Endothelial cell of umbilical vein (primary cell): ENCODE measurements around the gene DMTF1. TPM values are rescaled to one million over a fixed set of nuclear protein-coding genes. Genes with fewer than 3 reads are reported as not detected.

ENCODE experiments used
- BruUV-seq: library from RNA; stranded (reverse); fragments of 400-500 nt; replicated peaks from 2 replicates; lab custom pipeline; 2021; lab: Mats Ljungman, UMichigan
- CTCF ChIA-PET: fragments of 300-600, 350-600 bp; sonication (Branson Sonifier 250); formaldehyde crosslinking; loops from one replicate; lab custom pipeline; 2021; ENCODE audit warnings: antibody characterized with exemption, inconsistent platforms; lab: Charles Lee
- POLR2A ChIA-PET: fragments of 300-600, 350-600 bp; sonication (Branson Sonifier 250); formaldehyde crosslinking; loops from one replicate; lab custom pipeline; 2021; ENCODE audit warnings: antibody characterized with exemption, inconsistent platforms; lab: Charles Lee
- DNase-seq: peaks from one replicate; pipeline ENCODE4 v3.0.0-alpha.2; 2011; ENCODE audit warnings: low read depth, low spot score
- FAIRE-seq: peaks from 2 replicates; lab custom pipeline; 2011; peaks lifted over from hg19 to GRCh38; lab: Jason Lieb, UNC
- H2AFZ ChIP-seq: 2 replicates; pipeline ENCODE4 v1.6.0; 2012; ENCODE audit warnings: low read depth, low read length, control low read depth, inconsistent platforms
- H3K27ac ChIP-seq: 2 replicates; pipeline ENCODE4 v1.5.1; 2011; ENCODE audit warnings: low read depth, mild to moderate bottlenecking, control low read depth, low read length, moderate library complexity; ENCODE audit not compliant: insufficient read depth
- H3K27me3 ChIP-seq, 2 experiments: 2 replicates each; pipeline versions ENCODE4 v1.6.0 to v1.6.1; 2011; ENCODE audit warnings: low read length in 2 of 2, mixed read lengths in 1 of 2; ENCODE audit not compliant: control insufficient read depth in 2 of 2, insufficient read depth in 2 of 2
- H3K36me3 ChIP-seq, 2 experiments: 2 replicates in 1 of 2; 3 replicates in 1 of 2; pipeline ENCODE4 v1.5.1; 2011; ENCODE audit warnings: low read length in 2 of 2, mild to moderate bottlenecking in 1 of 2, moderate library complexity in 1 of 2; ENCODE audit not compliant: control insufficient read depth in 2 of 2, insufficient read depth in 2 of 2; ENCODE audit errors: extremely low read depth in 1 of 2
- H3K4me1 ChIP-seq: 3 replicates; pipeline ENCODE4 v1.5.1; 2011; ENCODE audit warnings: mild to moderate bottlenecking, low read length; ENCODE audit not compliant: control insufficient read depth, insufficient read depth; ENCODE audit errors: extremely low read depth
- H3K4me2 ChIP-seq: 2 replicates; pipeline ENCODE4 v1.6.1; 2011; ENCODE audit warnings: low read length, control low read depth, mixed read lengths; ENCODE audit not compliant: insufficient read depth
- H3K4me3 ChIP-seq, 3 experiments: fragments of 200-600 bp in 1 of 3; sonication (generic), shearing (Covaris generic) in 1 of 3; replicated peaks in 1 of 3; 2 replicates each; pipeline ENCODE4 v1.5.1; 2011 to 2016; ENCODE audit warnings: control low read depth in 3 of 3, low read length in 3 of 3, mild to moderate bottlenecking in 2 of 3, inconsistent platforms in 1 of 3, low read depth in 1 of 3, moderate library complexity in 1 of 3; ENCODE audit not compliant: insufficient read depth in 1 of 3
- H3K79me2 ChIP-seq: 2 replicates; pipeline ENCODE4 v1.6.0; 2012; ENCODE audit warnings: low read length, inconsistent platforms; ENCODE audit not compliant: control insufficient read depth, insufficient read depth
- H3K9ac ChIP-seq: replicated peaks from 2 replicates; pipeline ENCODE3; 2011; ENCODE audit warnings: low read length, control low read depth; ENCODE audit not compliant: insufficient read depth; ENCODE audit errors: extremely low read depth
- H3K9me1 ChIP-seq: replicated peaks from 3 replicates; pipeline ENCODE4 v1.6.0; 2011; ENCODE audit warnings: mild to moderate bottlenecking, low read length; ENCODE audit not compliant: control insufficient read depth, insufficient read depth; ENCODE audit errors: extremely low read depth
- H3K9me3 ChIP-seq: replicated peaks from 2 replicates; pipeline ENCODE4 v1.5.1; 2012; ENCODE audit warnings: low read length, inconsistent platforms; ENCODE audit not compliant: control insufficient read depth, insufficient read depth
- H4K20me1 ChIP-seq: replicated peaks from 2 replicates; pipeline ENCODE3; 2011; ENCODE audit warnings: mild to moderate bottlenecking, low read length; ENCODE audit not compliant: control insufficient read depth, insufficient read depth; ENCODE audit errors: extremely low read depth
- CTCF ChIP-seq, 2 donors: IDR thresholded peaks; 1 replicate in 1 of 2; 2 replicates in 1 of 2; pipeline ENCODE4 v1.5.1; 2011; ENCODE audit warnings: low read length in 2 of 2, mild to moderate bottlenecking in 2 of 2, moderate library complexity in 2 of 2, control low read depth in 1 of 2, inconsistent platforms in 1 of 2, low read depth in 1 of 2; ENCODE audit not compliant: insufficient read depth in 1 of 2; ENCODE audit errors: extremely low read depth in 1 of 2
- EZH2 ChIP-seq: IDR thresholded peaks from 2 replicates; pipeline ENCODE4 v1.6.1; 2012; ENCODE audit warnings: borderline replicate concordance, low read depth, mild to moderate bottlenecking, moderate library complexity, low read length, inconsistent platforms; ENCODE audit not compliant: severe bottlenecking
- FOS ChIP-seq: IDR thresholded peaks from 2 replicates; pipeline ENCODE4 v1.6.1; 2011; ENCODE audit warnings: mild to moderate bottlenecking, low read length, moderate library complexity, borderline replicate concordance; ENCODE audit not compliant: insufficient read depth
- GATA2 ChIP-seq: IDR thresholded peaks from 2 replicates; pipeline ENCODE4 v1.7.0; 2011; ENCODE audit warnings: low read depth, mild to moderate bottlenecking, moderate library complexity, mixed read lengths, low read length; ENCODE audit not compliant: insufficient read length, insufficient read depth
- JUN ChIP-seq: IDR thresholded peaks from 2 replicates; pipeline ENCODE4 v1.6.1; 2011; ENCODE audit warnings: borderline replicate concordance, low read depth; ENCODE audit not compliant: insufficient read length, insufficient read depth
- MAX ChIP-seq: IDR thresholded peaks from 2 replicates; pipeline ENCODE4 v1.6.1; 2011; ENCODE audit not compliant: insufficient read depth, insufficient read length
- MYC ChIP-seq: IDR thresholded peaks from one replicate; pipeline ENCODE4 v1.6.1; 2011; ENCODE audit warnings: mild to moderate bottlenecking, low read depth, low read length
- POLR2A ChIP-seq: IDR thresholded peaks from 2 replicates; pipeline ENCODE4 v1.6.1; 2012; ENCODE audit warnings: low read depth, mild to moderate bottlenecking, control low read depth, low read length
- POLR2AphosphoS5 ChIP-seq: IDR thresholded peaks from 2 replicates; pipeline ENCODE4 v1.6.1; 2012; ENCODE audit warnings: low read depth, mild to moderate bottlenecking, control low read depth, low read length, moderate library complexity; ENCODE audit not compliant: insufficient read depth
- dilution Hi-C: fragments of 300-500 bp; cut with MboI; formaldehyde crosslinking; loops from one replicate; pipeline ENCODE4 v1.15.0; 2019; ENCODE audit warnings: low sequenced_read_pairs; ENCODE audit not compliant: extremely low pct_ligation_motif_present
- intact Hi-C: fragments of 100-400 bp; cut with micrococcal nuclease; formaldehyde crosslinking; loops from one replicate; pipeline ENCODE4 v1.10.0; 2022
- polyA plus RNA-seq, 4 experiments: library from polyadenylated mRNA; depleted of rRNA in 3 of 4; stranded (reverse) in 3 of 4; unstranded in 1 of 4; fragments of >200 nt; gene quantifications; 2 replicates each; pipeline versions ENCODE4 v1.2.1 to v1.2.3, GENCODE V29; 2011 to 2012; ENCODE audit warnings: missing spikeins in 1 of 4
- total RNA-seq: library from RNA; stranded (reverse); gene quantifications from 2 replicates; pipeline ENCODE4 v1.2.3, GENCODE V29; 2021

The DMTF1 gene
- total and polyA plus RNA-seq, 2 donors (not counting 3 experiments of a cell fraction or from before 2014, with no cell fraction given) = 78.5 to 100.0 TPM

GRCh38 chr7:87151729-87152111, 533 bp upstream of the DMTF1 start:
- Histone ChIP-seq H3K4me1 (peaks cover 36% of the 10 kb centered on the region), H3K9me1 (no peaks in the 10 kb centered on the region), H3K27ac (peak overlapping the region; percentile 84), H3K27me3 (no peaks in the 10 kb centered on the region), H3K9ac (peak overlapping the region; percentile 100), H4K20me1 (peaks cover 5% of the 10 kb centered on the region), H3K4me2 (peak overlapping the region; percentile 89), H3K9me3 (no peaks in the 10 kb centered on the region), H3K79me2 (peaks cover 40% of the 10 kb centered on the region), H2AFZ (peak overlapping the region; percentile 91), H3K36me3 (peaks cover 0 to 2% of the 10 kb centered on the region in 2 experiments), H3K4me3 (peak overlapping the region; percentile 15 to 100 (median 96))
- ChIA-PET POLR2A (interaction anchor here (1.5 to 2.4 kb wide), 3 partner anchors 68 to 94 kb away, joined by 4 to 15 read pairs (median 14); partner anchors contain the start of genes ELAPOR2 and TMEM243), CTCF (interaction anchor here (1.0 to 12.0 kb wide), 6 partner anchors 11 to 264 kb away, joined by 3 to 343 read pairs (median 12); partner anchors contain the start of gene ELAPOR2)
- TF ChIP-seq GATA2 (no peak), JUN (no peak), MAX (no peak), MYC (no peak), POLR2A (no peak), POLR2AphosphoS5 (no peak), FOS (no peak), EZH2 (no peak), CTCF (IDR thresholded peaks at IDR 0.05; ENCODE audit: extremely low read depth in 1 of 2, insufficient read depth in 1 of 2, low read depth in 1 of 2, low read length in 2 of 2) (no peak)
- BruUV-seq = TSS peak; percentile 76
- FAIRE-seq (no peak), DNase-seq (no peak)
- intact Hi-C loops = loop anchor here (1.0 to 10.0 kb wide), 6 partner anchors 68 to 725 kb away; partner anchors contain the start of genes CROT, DBF4, ELAPOR2 and SLC25A40
- dilution Hi-C loops = no loop called here
